GM04504 (cell line): ENCODE results near the gene STK33.

Experiments used
- DNase-seq: peaks from one replicate; pipeline ENCODE4 v3.0.0-alpha.2; 2012; ENCODE audit warnings: low read depth

The STK33 gene

GRCh38 chr11:8593935-8594909 lies at the start of gene STK33:
Gene STK33, minus strand, starts transcription at chr11:8594228. Its CDS starts 119,323 bp downstream, at chr11:8474905.
- no peak for DNase-seq

- DNase-seq, result no peak
Observed at GRCh38 chr11:8642196-8642841, 48.3 kb upstream of the STK33 start.

- DNase-seq, result no peak
Observed at GRCh38 chr11:8641332-8641731, 47.3 kb upstream of the STK33 start.

DNA sequence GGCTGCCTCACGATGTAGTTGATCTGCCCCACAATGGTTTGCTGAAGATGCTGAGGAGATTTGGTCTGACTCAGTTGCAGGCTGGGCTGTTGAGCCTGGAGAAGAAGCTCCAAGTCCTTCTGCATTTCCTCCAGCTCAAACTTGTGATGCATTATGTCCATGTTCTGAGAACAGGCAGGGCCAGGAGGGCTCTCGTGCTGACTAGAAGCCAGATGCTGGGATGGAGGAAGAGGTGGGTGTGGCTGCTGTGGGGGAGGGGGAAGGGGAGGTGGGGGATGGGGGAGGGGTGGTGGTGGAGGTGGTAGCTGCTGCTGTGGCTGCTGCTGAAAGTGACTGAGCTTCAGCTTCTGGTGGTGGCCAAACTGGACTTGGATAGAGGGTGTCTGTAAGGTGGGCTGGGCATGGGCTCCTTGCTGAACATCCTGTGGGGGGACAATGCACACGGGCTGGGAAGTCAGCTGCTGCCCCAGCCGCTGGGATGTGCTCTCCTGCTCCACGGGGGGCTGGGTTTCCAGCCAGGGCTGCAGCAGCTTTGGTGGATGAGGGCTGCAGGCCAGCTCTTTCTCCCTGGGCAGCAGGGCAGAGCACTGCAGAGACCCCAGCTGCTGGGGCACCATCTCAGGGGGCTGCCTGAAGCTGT lies 46.4 kb upstream of the STK33 start:
- DNase-seq, result no peak

DNA sequence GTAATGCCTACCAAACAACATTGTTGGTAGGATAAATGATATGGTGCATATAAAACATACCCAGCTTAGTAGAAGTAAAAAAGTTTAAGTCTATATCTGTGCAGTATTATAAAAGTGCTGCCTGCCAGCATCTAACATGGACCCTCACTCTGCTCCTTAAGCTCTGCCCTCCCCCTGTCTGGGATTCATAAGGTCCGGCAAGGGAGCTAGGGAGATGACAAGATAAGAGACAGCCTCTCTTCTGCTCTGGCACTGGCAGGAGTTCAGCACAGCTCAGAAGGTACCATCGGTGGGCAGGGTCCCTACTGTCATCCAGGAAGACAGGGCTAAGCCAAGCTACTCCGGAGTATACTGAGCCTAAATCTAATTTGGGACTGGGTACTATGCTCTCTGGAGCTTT lies 45.6 kb upstream of the STK33 start:
- no peak for DNase-seq

GRCh38 chr11:8638300-8638699 lies 44.3 kb upstream of the STK33 start:
- no peak for DNase-seq

GRCh38 chr11:8636127-8636526 lies 42.1 kb upstream of the STK33 start:
- DNase-seq, result no peak

DNA sequence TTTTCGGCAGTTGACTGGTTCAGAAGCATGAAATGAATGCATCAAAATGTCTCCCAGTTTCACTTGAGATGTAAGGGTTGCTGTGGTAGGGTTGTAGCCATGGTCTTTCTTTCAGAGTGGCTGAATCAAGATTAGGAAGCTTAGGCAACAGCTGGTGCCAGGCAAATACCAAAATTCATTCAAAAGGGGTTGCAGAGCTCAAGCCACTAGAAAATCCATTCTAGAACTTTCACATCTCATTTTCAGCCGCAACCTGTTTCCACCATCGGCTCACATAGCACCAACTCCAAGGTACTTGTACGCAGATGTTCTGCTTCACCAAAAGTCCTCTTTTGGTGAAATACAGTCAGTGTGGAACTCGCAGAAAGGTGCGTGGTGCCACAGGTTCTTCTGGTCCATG lies 40.5 kb upstream of the STK33 start:
- no peak for DNase-seq

DNA sequence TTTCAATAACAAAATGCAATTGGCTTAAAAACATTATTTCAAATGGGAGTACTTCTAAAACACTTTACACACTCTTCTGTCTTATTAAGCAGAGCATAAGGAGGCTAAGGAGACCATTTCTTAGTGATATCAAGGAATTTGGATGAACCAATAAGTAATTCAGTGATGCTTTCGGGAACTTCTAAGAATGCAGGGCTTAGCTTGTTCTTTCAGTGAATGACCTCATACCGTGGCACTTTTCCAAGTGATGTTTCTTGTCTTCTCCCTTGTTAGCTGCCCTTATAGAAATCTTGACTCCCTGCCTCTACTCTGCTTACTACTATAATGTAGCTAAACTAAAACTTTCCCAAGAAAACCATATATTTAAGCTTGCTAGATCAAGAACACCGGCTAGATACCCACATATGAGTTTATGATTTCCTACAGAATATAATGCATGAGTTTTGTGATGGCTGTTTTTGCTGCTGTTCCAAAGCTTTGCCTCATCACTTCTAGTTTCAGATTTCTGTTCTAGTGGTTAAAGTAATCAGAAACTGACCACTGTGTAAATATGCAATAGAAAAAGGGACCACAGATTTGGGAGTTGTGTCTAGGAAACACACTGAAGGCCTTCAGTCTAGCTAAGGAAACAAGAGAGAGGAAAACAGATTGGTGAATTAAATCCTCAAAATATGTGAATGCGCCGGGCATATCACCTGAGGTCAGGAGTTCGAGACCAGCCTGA lies 37.5 kb upstream of the STK33 start:
- DNase-seq, result peak; percentile 42

- no peak for DNase-seq
Observed at GRCh38 chr11:8624698-8625097, 30.7 kb upstream of the STK33 start.

DNA sequence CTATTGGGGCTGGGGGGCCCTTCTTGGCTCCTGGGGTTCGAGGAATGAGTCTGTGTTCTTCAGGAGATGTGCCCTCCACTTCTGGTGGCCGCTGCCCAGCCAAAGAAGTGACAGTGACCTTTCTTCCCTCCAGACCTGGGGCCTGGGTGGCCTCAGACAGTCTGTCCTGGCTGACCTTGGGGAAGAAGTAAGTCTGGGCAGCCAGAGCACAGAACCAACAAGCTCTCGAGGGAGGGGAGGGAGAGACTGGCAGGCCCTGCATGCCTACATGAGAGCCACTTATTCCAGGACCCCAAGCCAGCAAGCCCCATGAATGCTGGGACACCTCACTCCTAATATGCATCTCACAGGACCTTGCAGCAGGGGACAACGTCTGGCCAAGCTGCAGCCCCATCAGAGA lies 27.1 kb upstream of the STK33 start:
- DNase-seq, result no peak

- no peak for DNase-seq
Observed at GRCh38 chr11:8617063-8617462, 23.0 kb upstream of the STK33 start.

DNA sequence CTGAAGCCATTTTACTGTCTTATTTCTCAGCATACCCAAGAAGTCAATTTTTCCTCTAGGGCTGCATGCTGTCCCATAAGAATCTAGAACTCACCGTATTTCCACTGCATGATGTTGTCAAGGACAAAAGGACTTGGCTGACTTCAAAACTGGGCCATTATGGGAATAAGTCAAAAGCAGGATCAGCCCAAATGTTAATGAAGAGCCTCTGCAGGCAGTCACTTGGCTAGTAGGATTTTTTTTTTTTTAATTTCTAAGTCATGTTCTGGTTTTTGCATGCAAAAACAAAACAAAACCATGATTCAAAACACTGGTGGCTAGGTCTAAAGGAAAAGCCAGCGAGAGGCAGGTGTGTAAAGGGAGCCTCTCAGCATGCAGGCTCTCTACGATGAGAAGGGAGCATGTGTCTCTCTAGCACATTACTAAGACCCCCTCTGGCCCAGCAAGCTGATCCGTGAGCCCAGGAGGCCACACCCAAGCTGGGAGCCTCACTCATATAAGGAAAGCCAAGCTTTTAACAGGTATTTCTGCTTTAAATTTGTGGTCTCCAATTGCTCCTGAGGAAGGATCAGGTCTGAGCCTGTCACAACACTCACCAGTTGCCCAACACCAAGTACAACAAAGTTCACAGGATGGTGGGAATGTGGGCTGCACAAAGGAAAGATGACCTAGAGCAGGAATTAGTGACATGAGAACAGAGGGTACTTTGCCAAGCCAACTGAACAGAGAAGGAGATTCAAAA lies 21.4 kb upstream of the STK33 start:
- no peak for DNase-seq

- no peak for DNase-seq
Observed at GRCh38 chr11:8614497-8614896, 20.5 kb upstream of the STK33 start.

- DNase-seq, result no peak
Observed at GRCh38 chr11:8613036-8613435, 19.0 kb upstream of the STK33 start.

- no peak for DNase-seq
Observed at GRCh38 chr11:8612522-8612921, 18.5 kb upstream of the STK33 start.

GRCh38 chr11:8610532-8611116 lies 16.6 kb upstream of the STK33 start:
- no peak for DNase-seq

- DNase-seq, result no peak
Observed at GRCh38 chr11:8608652-8609051, 14.6 kb upstream of the STK33 start.

GRCh38 chr11:8605971-8606563 lies 12.0 kb upstream of the STK33 start:
- DNase-seq, result no peak

DNA sequence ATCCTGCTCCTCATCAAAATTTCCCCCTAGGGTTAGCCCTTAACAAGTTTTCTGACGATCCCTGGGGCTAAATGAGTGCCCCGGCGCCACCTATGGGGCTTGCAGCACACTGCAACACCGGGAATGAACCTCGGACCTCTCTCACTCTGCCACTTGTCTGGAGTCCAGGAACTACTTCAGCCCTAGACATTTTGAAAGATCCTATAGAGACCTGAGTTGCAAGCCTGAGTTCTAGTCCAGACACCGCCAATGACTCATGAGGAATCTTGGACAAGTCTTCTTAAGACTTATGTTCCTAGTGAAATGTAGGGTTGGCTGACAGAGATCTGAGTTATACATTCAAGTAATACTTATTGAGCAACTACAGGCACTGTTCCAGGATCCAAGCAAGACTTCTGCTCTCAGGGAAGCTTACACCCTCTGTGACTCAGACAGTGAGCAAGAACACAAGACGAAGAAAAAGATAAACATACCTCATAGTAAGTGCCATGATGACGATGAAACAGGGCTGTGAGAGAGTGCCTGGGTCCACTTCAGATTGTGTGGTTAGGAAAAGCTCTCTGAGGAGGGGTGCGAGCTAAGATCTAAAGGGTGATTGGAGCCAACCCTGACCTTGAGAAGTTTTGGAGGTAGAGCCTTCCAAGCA lies 10.2 kb upstream of the STK33 start:
- peak; percentile 100 for DNase-seq
